ENCODE data around the gene COL4A4.

DNA sequence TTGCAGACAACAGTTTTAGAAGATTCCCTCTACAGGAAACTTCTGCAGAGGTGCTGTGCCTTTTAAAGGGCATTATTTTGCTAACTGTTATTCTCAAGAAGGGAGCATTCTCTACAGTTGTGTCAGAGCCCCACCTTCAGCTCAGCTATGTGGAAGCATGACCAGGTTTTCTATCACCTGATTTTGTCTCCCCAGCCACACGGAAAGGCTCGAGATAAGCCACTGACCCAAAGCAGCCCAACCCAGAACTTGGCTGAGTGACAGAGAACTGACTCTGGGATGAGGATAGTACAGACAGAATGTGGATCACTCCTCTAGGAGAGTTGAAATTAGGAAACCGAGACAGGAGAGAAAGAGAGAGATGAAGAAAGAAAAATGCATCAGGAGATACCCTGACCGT is 10.7 kb downstream of the COL4A4 start:
- TF ChIP-seq POLR2A (IDR thresholded peaks at IDR 0.05): no peak
- TF ChIP-seq, protein P1, sequence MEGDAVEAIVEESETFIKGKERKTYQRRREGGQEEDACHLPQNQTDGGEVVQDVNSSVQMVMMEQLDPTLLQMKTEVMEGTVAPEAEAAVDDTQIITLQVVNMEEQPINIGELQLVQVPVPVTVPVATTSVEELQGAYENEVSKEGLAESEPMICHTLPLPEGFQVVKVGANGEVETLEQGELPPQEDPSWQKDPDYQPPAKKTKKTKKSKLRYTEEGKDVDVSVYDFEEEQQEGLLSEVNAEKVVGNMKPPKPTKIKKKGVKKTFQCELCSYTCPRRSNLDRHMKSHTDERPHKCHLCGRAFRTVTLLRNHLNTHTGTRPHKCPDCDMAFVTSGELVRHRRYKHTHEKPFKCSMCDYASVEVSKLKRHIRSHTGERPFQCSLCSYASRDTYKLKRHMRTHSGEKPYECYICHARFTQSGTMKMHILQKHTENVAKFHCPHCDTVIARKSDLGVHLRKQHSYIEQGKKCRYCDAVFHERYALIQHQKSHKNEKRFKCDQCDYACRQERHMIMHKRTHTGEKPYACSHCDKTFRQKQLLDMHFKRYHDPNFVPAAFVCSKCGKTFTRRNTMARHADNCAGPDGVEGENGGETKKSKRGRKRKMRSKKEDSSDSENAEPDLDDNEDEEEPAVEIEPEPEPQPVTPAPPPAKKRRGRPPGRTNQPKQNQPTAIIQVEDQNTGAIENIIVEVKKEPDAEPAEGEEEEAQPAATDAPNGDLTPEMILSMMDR (IDR thresholded peaks at IDR 0.05): no peak
- no peak for TF ChIP-seq EP300 (IDR thresholded peaks at IDR 0.05)

Measured in tibial nerve (tissue), 4 donors.